HCT116 (cell line): ENCODE measurements around the gene FTO. TPM values are rescaled to one million over a fixed set of nuclear protein-coding genes. Genes with fewer than 3 reads are reported as not detected.
A peak's percentile ranks its signal among the peaks of the same experiment; 100 is the strongest.

ENCODE experiments used
- ATAC-seq: fragments of 200-7000 bp; cut with Tn5 transposase; 2 replicates; pipeline ENCODE4 v1.9.1; 2020; ENCODE audit warnings: mild to moderate bottlenecking, moderate library complexity
- BruUV-seq: library from RNA; stranded (reverse); fragments of 400-500 nt; replicated peaks from 2 replicates; lab custom pipeline; 2021; lab: Mats Ljungman, UMichigan
- CTCF ChIA-PET: fragments of 300-600 bp; sonication (Branson Sonifier 250); formaldehyde crosslinking; loops from one replicate; lab custom pipeline; 2021; ENCODE audit warnings: antibody characterized with exemption; lab: Charles Lee
- POLR2A ChIA-PET: fragments of 300-600, 350-600 bp; sonication (Branson Sonifier 250); formaldehyde crosslinking; loops from one replicate; lab custom pipeline; 2021; ENCODE audit warnings: antibody characterized with exemption; lab: Charles Lee
- RAD21 ChIA-PET, 2 experiments: fragments of 300-600 bp; sonication (Branson Sonifier 250); formaldehyde crosslinking; loops; one replicate each; lab custom pipeline; 2023; ENCODE audit warnings: low total read pairs in 2 of 2; ENCODE audit not compliant: uncharacterized antibody in 2 of 2, unreplicated experiment in 2 of 2, low non-redundant PET in 1 of 2; lab: Charles Lee
- DNase-seq: peaks from one replicate; pipeline ENCODE4 v3.0.0-alpha.2; 2010; ENCODE audit warnings: low read depth, low spot score
- H2AFZ ChIP-seq: fragments of 200-600 bp; shearing (Covaris generic), sonication (generic); 2 replicates; pipeline ENCODE4 v1.6.1; 2017; ENCODE audit warnings: low read depth, mixed run types, mixed read lengths, antibody characterized with exemption, low read length; ENCODE audit not compliant: poor library complexity, severe bottlenecking
- H3K27ac ChIP-seq: 2 replicates; pipeline ENCODE4 v1.5.1; 2012; ENCODE audit warnings: low read depth, low read length
- H3K27me3 ChIP-seq: fragments of 200-600 bp; sonication (generic); 2 replicates; pipeline ENCODE4 v1.6.1; 2016; ENCODE audit warnings: mixed run types, low read length, mixed read lengths; ENCODE audit not compliant: insufficient read depth
- H3K36me3 ChIP-seq, 2 experiments: fragments of 200-500 bp in 1 of 2; fragments of 200-600 bp in 1 of 2; sonication (Bioruptor generic) in 1 of 2; sonication (generic) in 1 of 2; 2 replicates each; pipeline versions ENCODE4 v1.5.1 to v1.6.1; 2014 to 2016; ENCODE audit warnings: low read length in 2 of 2, inconsistent platforms in 1 of 2, mixed read lengths in 1 of 2, mixed run types in 1 of 2; ENCODE audit not compliant: insufficient read depth in 2 of 2, control insufficient read depth in 1 of 2
- H3K4me1 ChIP-seq, 2 experiments: fragments of 200-600 bp in 1 of 2; sonication (generic) in 1 of 2; 2 replicates each; pipeline versions ENCODE4 v1.5.1 to v1.6.1; 2012 to 2017; ENCODE audit warnings: low read length in 2 of 2, inconsistent platforms in 1 of 2, mild to moderate bottlenecking in 1 of 2, mixed read lengths in 1 of 2, mixed run types in 1 of 2, moderate library complexity in 1 of 2; ENCODE audit not compliant: insufficient read depth in 2 of 2, control insufficient read depth in 1 of 2
- H3K4me2 ChIP-seq: fragments of 200-600 bp; sonication (generic); 2 replicates; pipeline ENCODE4 v1.6.1; 2017; ENCODE audit warnings: mixed run types, low read length, mixed read lengths
- H3K4me3 ChIP-seq, 2 experiments: fragments of 200-600 bp in 1 of 2; sonication (generic) in 1 of 2; replicated peaks in 1 of 2; 2 replicates each; pipeline ENCODE4 v1.5.1; 2011 to 2016; ENCODE audit warnings: low read length in 2 of 2, control low read depth in 1 of 2, low read depth in 1 of 2, mild to moderate bottlenecking in 1 of 2, mixed read lengths in 1 of 2, mixed run types in 1 of 2
- H3K79me2 ChIP-seq: fragments of 200-600 bp; sonication (generic); 2 replicates; pipeline ENCODE4 v1.6.1; 2017; ENCODE audit warnings: mild to moderate bottlenecking, mixed run types, low read length, moderate library complexity, mixed read lengths; ENCODE audit not compliant: insufficient read depth
- H3K9ac ChIP-seq: fragments of 200-600 bp; sonication (generic); 2 replicates; pipeline ENCODE4 v1.6.1; 2016; ENCODE audit warnings: low read length, mixed read lengths
- H3K9me2 ChIP-seq: fragments of 200-600 bp; sonication (generic), shearing (Covaris generic); 2 replicates; pipeline ENCODE4 v1.6.1; 2017; ENCODE audit warnings: mixed run types, mild to moderate bottlenecking, moderate library complexity; ENCODE audit not compliant: insufficient read depth
- H3K9me3 ChIP-seq, 2 experiments: fragments of 200-500 bp in 1 of 2; fragments of 200-600 bp in 1 of 2; sonication (Bioruptor generic) in 1 of 2; sonication (generic) in 1 of 2; 2 replicates each; pipeline ENCODE4 v1.6.1; 2014 to 2017; ENCODE audit warnings: low read length in 2 of 2, mixed read lengths in 2 of 2, inconsistent platforms in 1 of 2, low read depth in 1 of 2, mild to moderate bottlenecking in 1 of 2, mixed run types in 1 of 2, moderate library complexity in 1 of 2; ENCODE audit not compliant: control insufficient read depth in 1 of 2, insufficient read depth in 1 of 2
- H4K20me1 ChIP-seq: fragments of 200-600 bp; sonication (generic), shearing (Covaris generic); 2 replicates; pipeline ENCODE4 v1.6.1; 2017; ENCODE audit warnings: mixed run types, mild to moderate bottlenecking, moderate library complexity; ENCODE audit not compliant: insufficient read depth
- ATF3 ChIP-seq: IDR thresholded peaks from 2 replicates; pipeline ENCODE4 v1.6.1; 2012
- CBX3 ChIP-seq: IDR thresholded peaks from 2 replicates; pipeline ENCODE4 v1.6.1; 2012; ENCODE audit warnings: low read depth
- CEBPB ChIP-seq: IDR thresholded peaks from 2 replicates; pipeline ENCODE4 v1.6.1; 2012; ENCODE audit warnings: low read depth
- EGR1 ChIP-seq: IDR thresholded peaks from 2 replicates; pipeline ENCODE4 v1.6.1; 2012; ENCODE audit warnings: low read depth
- ELF1 ChIP-seq: IDR thresholded peaks from 2 replicates; pipeline ENCODE4 v1.6.1; 2012; ENCODE audit warnings: low read depth, borderline replicate concordance
- EZH2 ChIP-seq: fragments of 200-600 bp; sonication (generic); IDR thresholded peaks from 2 replicates; pipeline ENCODE4 v1.6.1; 2017; ENCODE audit warnings: antibody characterized with exemption, mixed run types
- FOSL1 ChIP-seq: IDR thresholded peaks from 2 replicates; pipeline ENCODE4 v1.6.1; 2012; ENCODE audit warnings: low read depth
- JUND ChIP-seq: IDR thresholded peaks from 2 replicates; pipeline ENCODE4 v1.6.1; 2012
- RAD21 ChIP-seq: IDR thresholded peaks from 2 replicates; pipeline ENCODE4 v1.6.1; 2012; ENCODE audit warnings: low read depth, mild to moderate bottlenecking
- YY1 ChIP-seq: IDR thresholded peaks from 2 replicates; pipeline ENCODE4 v1.6.1; 2011; ENCODE audit warnings: low read length, low read depth, moderate library complexity, mild to moderate bottlenecking; ENCODE audit not compliant: insufficient replicate concordance; ENCODE audit errors: extremely low read depth
- ZFX ChIP-seq: fragments of 450-650 bp; IDR thresholded peaks from 2 replicates; pipeline ENCODE4 v1.6.1; 2017
- intact Hi-C: fragments of 100-400 bp; cut with micrococcal nuclease; formaldehyde crosslinking; loops from 2 replicates; pipeline ENCODE4 v1.10.0; 2022
- total RNA-seq: library from RNA; stranded (reverse); gene quantifications from one replicate; pipeline ENCODE4 v1.2.1, GENCODE V29; 2021; ENCODE audit not compliant: unreplicated experiment

FTO gene
- total RNA-seq, 1 experiment from 2014 or later: 55.2 TPM

GRCh38 chr16:53726625-53727024 is 22.7 kb downstream of the FTO start:
- Histone ChIP-seq H3K9ac (no peak overlapping the region), H3K4me1 (peaks cover 7 to 10% of the 10 kb centered on the region in 2 experiments), H3K9me3 (no peaks in the 10 kb centered on the region), H2AFZ (no peak overlapping the region), H3K27me3 (no peaks in the 10 kb centered on the region), H3K9me2 (no peaks in the 10 kb centered on the region), H3K4me2 (peak overlapping the region; percentile 26; the same call in 1 of the 2 replicates), H3K36me3 (no peaks in the 10 kb centered on the region), H4K20me1 (peaks cover 4% of the 10 kb centered on the region; the same call in 1 of the 2 replicates), H3K79me2 (peaks cover 16% of the 10 kb centered on the region; the same call in 1 of the 2 replicates), H3K4me3 (no peak overlapping the region), H3K27ac (no peak overlapping the region)
- DNase-seq (no peak), ATAC-seq (peak; percentile 68)
- ChIA-PET POLR2A (no interaction called here), RAD21 (no interaction called here), CTCF (interaction anchor here (1.2 kb wide), 1 partner anchor 16 kb away, joined by 4 read pairs; no protein-coding TSS in a partner anchor)
- TF ChIP-seq EGR1 (no peak), FOSL1 (no peak), ZFX (no peak), EZH2 (no peak), RAD21 (no peak), CBX3 (no peak), ATF3 (no peak), ELF1 (no peak), JUND (no peak)
- no TSS peak for BruUV-seq
- intact Hi-C loops: no loop called here

- Histone ChIP-seq H3K9ac (no peak overlapping the region), H2AFZ (no peak overlapping the region), H3K9me2 (no peaks in the 10 kb centered on the region)
- CTCF ChIA-PET: interaction anchor here (1.0 kb wide), 1 partner anchor 12 kb away, joined by 4 read pairs; no protein-coding TSS in a partner anchor
- TF ChIP-seq YY1 (no peak), CEBPB (no peak), CBX3 (no peak)
- TF ChIP-seq, all 23 proteins: peak for 0
- Histone ChIP-seq H3K4me3 (no peak overlapping the region), H4K20me1 (peaks cover 1% of the 10 kb centered on the region; the same call in 1 of the 2 replicates), H3K4me2 (no peak overlapping the region), H3K27me3 (no peaks in the 10 kb centered on the region), H3K36me3 (no peaks in the 10 kb centered on the region), H3K27ac (no peak overlapping the region), H3K4me1 (peaks cover 7 to 10% of the 10 kb centered on the region in 2 experiments), H3K79me2 (peaks cover 18% of the 10 kb centered on the region), H3K9me3 (no peaks in the 10 kb centered on the region)
- no peak for ATAC-seq
- intact Hi-C loops: no loop called here
- no peak for DNase-seq
- no TSS peak for BruUV-seq
- POLR2A ChIA-PET: no interaction called here
- RAD21 ChIA-PET: no interaction called here
Observed at GRCh38 chr16:53730693-53731092, 26.7 kb downstream of the FTO start.
